Measurements from ENCODE around the gene FAM83E. TPM values are rescaled to one million over a fixed set of nuclear protein-coding genes. Genes with fewer than 3 reads are reported as not detected.

FAM83E gene
- total RNA-seq, 6 donors from 2014 or later, result 24.0 to 87.3 (median 43.3) TPM

DNA sequence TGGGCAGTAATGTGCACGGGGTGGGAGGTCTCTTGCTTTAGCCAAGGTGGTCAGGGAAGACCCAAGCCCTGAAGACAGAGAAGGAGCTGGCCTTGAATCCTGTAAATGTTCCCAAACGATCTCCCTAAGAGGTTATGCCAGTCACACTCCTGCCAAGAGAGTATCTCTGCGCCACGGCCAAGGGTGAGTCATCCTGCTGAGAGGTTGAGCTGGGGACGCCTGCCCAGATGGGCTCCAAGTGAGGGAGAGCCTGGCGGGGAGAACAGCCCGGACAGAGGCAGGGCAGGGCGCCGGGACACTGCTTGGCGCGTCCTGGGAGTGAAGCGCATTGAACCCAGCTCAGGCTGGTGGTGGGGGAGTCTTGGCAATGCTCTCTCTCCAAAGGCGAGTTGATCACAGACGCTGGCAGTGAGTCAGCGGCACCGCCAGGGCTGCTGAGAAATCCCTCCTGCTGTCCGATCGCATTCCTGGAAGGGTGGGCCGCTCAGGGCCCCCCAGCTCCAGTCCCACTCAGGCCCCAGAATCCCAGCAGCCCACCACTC is 46.5 kb downstream of the FAM83E start:
- Histone ChIP-seq H3K27ac (peak overlapping the region; percentile 48 to 80 (median 64)), H3K27me3 (no peaks in the 10 kb centered on the region), H3K4me3 (no peak overlapping the region), H3K9me3 (no peaks in the 10 kb centered on the region), H3K36me3 (no peaks in the 10 kb centered on the region), H3K4me1 (peaks cover 5 to 16% (median 9%) of the 10 kb centered on the region in 4 donors)
- 18 to 35% methylated on average over 12 to 18 of the region's 19 CpGs for WGBS, 2 donors
- DNase-seq (peak; percentile 85 to 92), ATAC-seq (ENCODE audit: low FRiP score in 2 of 2) (peak; percentile 88 to 94)
- TF ChIP-seq EP300 (IDR thresholded peaks at IDR 0.05) (peak in 1 of 4 donors; percentile 68), POLR2A (IDR thresholded peaks at IDR 0.05) (peak in 1 of 4 donors; percentile 51), POLR2AphosphoS5 (IDR thresholded peaks at IDR 0.05) (peak; percentile 53 to 68), CTCF (IDR thresholded peaks at IDR 0.05) (no peak)

GRCh38 chr19:48565090-48565489 is 49.8 kb downstream of the FAM83E start:
- Histone ChIP-seq H3K4me1 (peaks cover 5 to 12% (median 9%) of the 10 kb centered on the region in 4 donors), H3K4me3 (no peak overlapping the region), H3K36me3 (no peaks in the 10 kb centered on the region), H3K27ac (no peak overlapping the region), H3K9me3 (no peaks in the 10 kb centered on the region), H3K27me3 (no peaks in the 10 kb centered on the region)
- DNase-seq, result no peak
- 76 to 82% methylated on average over 7 of the region's 7 CpGs for WGBS, 2 donors
- TF ChIP-seq POLR2AphosphoS5 (IDR thresholded peaks at IDR 0.05), result no peak
- TF ChIP-seq EP300 (IDR thresholded peaks at IDR 0.05), result no peak
- TF ChIP-seq CTCF (IDR thresholded peaks at IDR 0.05), result no peak
- ATAC-seq (ENCODE audit: low FRiP score in 2 of 2), result no peak

Other genes with a start within 250 kb of the FAM83E start
- gene KDELR1, start 223.5 kb downstream of the FAM83E start, total RNA-seq, result 100 to 1,000 TPM in 2 of 6 donors, 10 to 100 TPM in 4; 44.6 to 141 (median 96.8) TPM
- 1 to 10 TPM in 2 of 6 donors, under 1 TPM in 4; 0.15 to 1.4 (median 0.57) TPM for gene GRIN2D, start 221.4 kb downstream of the FAM83E start, total RNA-seq
- 10 to 100 TPM; 10.5 to 44.1 (median 31.6) TPM for gene GRWD1, start 169.1 kb downstream of the FAM83E start, total RNA-seq
- 1 to 10 TPM in 3 of 6 donors, under 1 TPM in 3; 0.54 to 1.9 (median 0.91) TPM for gene KCNJ14, start 159.5 kb downstream of the FAM83E start, total RNA-seq
- gene CYTH2, start 145.7 kb downstream of the FAM83E start, total RNA-seq, result 100 to 1,000 TPM in 2 of 6 donors, 10 to 100 TPM in 4; 53.4 to 195 (median 77.0) TPM
- 10 to 100 TPM in 4 of 6 donors, 1 to 10 TPM in 2; 4.9 to 45.1 (median 13.1) TPM for gene LMTK3, start 103.2 kb downstream of the FAM83E start, total RNA-seq
- 10 to 100 TPM; 10.5 to 19.6 (median 15.2) TPM for gene SULT2B1, start 62.9 kb downstream of the FAM83E start, total RNA-seq
- gene SPACA4, start 8.3 kb downstream of the FAM83E start, total RNA-seq, result under 1 TPM in 1 of 6 donors, not detected in 5; 0.27 TPM
- gene RPL18, start 4.1 kb upstream of the FAM83E start, total RNA-seq, result 1,000 to 10,000 TPM in 5 of 6 donors, 100 to 1,000 TPM in 1; 950 to 1,930 (median 1,443) TPM
- 10 to 100 TPM in 5 of 6 donors, 1 to 10 TPM in 1; 9.1 to 50.3 (median 26.8) TPM for gene SPHK2, start 4.4 kb upstream of the FAM83E start, total RNA-seq
- 10 to 100 TPM in 3 of 6 donors, 1 to 10 TPM in 3; 5.2 to 25.4 (median 10.0) TPM for gene DBP, start 22.3 kb upstream of the FAM83E start, total RNA-seq
- gene CA11, start 31.1 kb upstream of the FAM83E start, total RNA-seq, result 1 to 10 TPM; 2.1 to 8.1 (median 5.3) TPM
- 1 to 10 TPM in 3 of 6 donors, under 1 TPM in 2, not detected in 1; 0.57 to 3.1 (median 1.0) TPM for gene NTN5, start 57.9 kb upstream of the FAM83E start, total RNA-seq
- gene FUT2, start 80.9 kb upstream of the FAM83E start, total RNA-seq, result 1 to 10 TPM in 3 of 6 donors, under 1 TPM in 2, not detected in 1; 0.15 to 4.7 (median 1.9) TPM
- 1 to 10 TPM in 5 of 6 donors, not detected in 1; 1.1 to 3.1 (median 1.3) TPM for gene MAMSTR, start 104.6 kb upstream of the FAM83E start, total RNA-seq
- 10 to 100 TPM; 14.7 to 74.4 (median 26.3) TPM for gene RASIP1, start 125.5 kb upstream of the FAM83E start, total RNA-seq
- gene IZUMO1, start 131.8 kb upstream of the FAM83E start, total RNA-seq, result 1 to 10 TPM in 5 of 6 donors, not detected in 1; 1.4 to 4.2 (median 2.5) TPM
- 10 to 100 TPM in 3 of 6 donors, 1 to 10 TPM in 3; 7.2 to 17.4 (median 10.1) TPM for gene FUT1, start 137.6 kb upstream of the FAM83E start, total RNA-seq
- gene FGF21, start 140.4 kb upstream of the FAM83E start, total RNA-seq, result not detected
- gene BCAT2, start 196.0 kb upstream of the FAM83E start, total RNA-seq, result 100 to 1,000 TPM in 1 of 6 donors, 10 to 100 TPM in 5; 50.7 to 221 (median 81.2) TPM
- gene HSD17B14, start 221.4 kb upstream of the FAM83E start, total RNA-seq, result 10 to 100 TPM; 13.8 to 65.0 (median 28.5) TPM

Data from upper lobe of left lung (tissue), 6 donors.